NCI-H146 treated with DMSO at 0.1 percent for 48 hours (cell line): ENCODE results near the gene PARL.

Experiments used
- DNase-seq: peaks from one replicate; lab custom pipeline; 2025; ENCODE audit not compliant: unreplicated experiment; lab: John Stamatoyannopoulos, UW

Gene PARL, protein sequence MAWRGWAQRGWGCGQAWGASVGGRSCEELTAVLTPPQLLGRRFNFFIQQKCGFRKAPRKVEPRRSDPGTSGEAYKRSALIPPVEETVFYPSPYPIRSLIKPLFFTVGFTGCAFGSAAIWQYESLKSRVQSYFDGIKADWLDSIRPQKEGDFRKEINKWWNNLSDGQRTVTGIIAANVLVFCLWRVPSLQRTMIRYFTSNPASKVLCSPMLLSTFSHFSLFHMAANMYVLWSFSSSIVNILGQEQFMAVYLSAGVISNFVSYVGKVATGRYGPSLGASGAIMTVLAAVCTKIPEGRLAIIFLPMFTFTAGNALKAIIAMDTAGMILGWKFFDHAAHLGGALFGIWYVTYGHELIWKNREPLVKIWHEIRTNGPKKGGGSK

DNA sequence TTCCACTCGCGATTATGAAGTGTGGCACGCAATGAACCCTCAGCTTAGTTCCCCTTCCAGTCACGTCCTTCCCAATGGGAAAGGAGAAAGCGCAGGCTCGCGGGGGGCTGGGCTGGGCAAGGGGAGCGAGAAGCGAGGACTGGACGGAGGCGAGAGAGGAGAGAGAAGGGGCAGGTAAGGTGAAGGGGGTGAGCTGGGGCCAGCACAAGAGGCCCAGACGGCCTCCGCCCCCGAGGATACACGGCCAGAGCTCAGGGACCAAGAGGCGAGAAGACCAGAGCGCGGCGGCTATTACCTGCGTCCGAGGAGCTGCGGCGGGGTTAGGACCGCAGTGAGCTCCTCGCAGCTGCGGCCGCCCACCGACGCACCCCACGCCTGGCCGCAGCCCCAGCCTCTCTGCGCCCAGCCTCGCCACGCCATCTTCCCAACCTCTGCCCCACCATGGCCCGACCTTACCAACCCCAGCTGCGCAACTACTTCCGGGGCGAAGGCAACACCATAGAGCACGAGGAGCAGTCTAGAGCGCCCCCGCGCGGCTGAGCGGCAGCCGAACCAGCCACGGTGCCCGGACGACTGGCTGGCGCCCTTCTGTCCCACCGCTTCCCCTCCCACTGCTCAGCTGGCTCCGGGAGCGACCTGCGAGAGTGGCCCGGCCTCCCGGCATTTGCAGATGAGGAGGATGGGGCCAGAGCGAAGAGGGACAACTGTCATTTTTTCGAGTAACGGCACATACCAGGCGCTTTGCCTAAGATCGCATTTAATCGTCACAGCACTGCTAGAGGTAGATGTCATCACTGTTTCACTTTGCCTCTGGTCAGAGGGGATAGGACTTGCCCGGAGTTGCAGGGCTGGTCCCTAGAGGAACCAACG, at the start of gene PARL:
Gene PARL (minus strand): TSS at position 454 of the 870 bp plus-strand sequence. CDS start 34 bp downstream, at position 420.
- peak; percentile 97 for DNase-seq

DNA sequence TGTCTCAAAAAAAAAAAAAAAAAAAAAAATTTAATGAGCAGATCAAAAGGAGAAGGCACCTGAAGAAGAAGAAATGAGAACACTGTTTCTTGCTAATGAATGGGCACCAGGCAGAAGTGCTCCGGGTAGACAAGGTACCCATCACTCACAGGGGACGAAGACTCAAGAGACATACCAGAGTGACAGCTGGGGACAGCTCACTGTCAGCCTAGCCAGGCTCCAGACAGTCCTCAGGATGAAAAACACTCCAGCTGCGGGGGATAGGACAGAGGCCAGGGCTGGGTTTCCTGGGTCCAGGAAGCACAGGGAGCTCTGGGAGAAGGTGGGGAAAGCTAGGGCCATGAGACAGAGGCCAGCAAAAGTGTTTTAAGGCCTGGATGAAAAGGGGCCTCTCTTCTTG, 48.5 kb upstream of the PARL start:
- no peak for DNase-seq

DNA sequence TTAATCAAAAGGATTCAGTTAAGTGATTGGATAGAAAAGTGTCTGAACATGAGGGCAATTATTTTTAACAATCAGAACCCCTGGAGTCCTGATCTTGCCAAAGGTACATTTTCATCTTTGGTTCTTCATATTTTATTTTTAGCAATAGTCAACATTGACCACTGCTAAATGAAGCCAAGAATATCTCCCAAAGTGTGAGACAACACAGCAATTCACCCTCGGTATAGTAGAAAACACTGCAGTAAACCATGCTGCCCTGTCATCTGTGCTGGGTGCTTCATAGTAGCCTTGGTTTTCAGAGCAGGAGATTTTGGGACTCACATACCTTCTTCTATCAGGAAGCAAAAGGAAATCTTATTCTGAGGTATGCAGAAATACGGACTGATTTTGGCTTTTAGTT, 47.2 kb upstream of the PARL start:
- DNase-seq = no peak

DNA sequence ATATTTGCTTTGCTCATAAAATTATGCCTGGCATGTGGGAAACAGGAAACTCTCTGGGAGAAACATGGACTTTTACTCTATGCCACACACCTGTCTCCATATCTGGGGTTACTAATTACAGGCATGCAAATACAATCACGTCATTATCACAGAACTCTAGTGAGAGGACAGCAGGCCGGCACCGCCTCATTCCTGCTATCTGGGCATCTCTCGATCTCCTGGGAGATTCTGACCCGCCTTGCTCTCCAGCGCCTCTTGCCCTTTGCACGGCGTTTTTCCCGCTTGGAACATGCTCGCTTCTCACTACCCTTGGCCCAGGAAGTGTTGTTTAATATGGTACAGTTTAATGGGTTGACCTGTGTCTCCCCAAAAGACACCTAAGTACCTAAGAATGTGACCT, 45.4 kb upstream of the PARL start:
- DNase-seq = peak; percentile 75

DNA sequence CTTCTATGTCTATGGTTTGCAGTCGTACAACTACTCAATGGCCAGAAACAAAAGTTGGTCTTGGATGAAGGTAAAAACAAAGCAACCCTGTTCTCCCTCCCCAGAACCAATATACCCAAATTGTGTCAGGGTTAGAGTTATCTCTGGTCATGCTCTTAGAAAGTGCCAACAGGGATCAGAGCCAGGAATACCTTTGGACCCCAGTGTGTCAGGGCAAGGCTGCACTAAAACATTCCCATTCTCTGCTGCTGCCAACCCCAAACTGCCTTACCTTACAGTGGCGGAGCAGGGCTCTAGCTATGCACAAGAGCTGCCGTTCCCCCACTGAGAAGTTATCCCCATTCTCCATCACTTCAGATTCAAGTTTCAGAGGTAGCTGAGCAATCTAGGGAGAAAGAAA, 42.4 kb upstream of the PARL start:
- no peak for DNase-seq

DNA sequence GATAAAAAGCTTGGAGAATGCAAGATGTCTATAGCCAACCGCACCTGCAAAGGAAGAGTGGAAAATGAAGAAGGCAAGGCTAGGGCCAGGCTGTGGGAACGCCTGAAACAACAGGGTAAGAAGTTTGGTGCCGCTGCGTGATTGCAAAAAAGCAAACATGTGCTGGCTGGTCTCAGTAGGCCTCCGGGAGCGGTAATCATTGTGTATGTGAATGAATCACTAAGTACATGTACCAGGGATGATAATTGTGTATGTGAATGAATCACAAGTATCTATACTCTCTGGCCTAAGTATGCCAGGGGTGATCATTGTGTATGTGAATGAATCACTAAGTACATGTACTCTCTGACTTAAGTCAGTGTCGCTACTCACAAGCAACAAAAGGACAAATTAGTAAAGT, 40.3 kb upstream of the PARL start:
- DNase-seq = no peak

DNA sequence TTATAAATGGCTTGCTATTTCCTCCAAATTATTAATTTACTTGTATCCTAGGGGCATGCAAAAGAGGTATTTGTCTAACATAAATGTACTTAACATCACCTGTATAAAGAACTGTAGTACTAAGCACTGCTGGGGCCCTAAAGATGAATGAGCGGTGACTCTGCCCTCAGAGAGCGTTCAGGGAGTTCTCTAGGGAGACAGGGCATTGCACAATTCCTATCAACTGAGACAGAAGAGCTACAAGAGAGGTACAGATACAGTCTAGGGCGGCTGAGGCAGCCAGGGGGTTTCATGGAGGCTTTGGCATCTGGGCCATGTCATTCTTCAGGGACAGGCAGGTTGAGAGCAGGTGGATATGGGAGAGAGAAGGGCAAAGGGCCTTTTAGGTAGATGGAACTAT, 39.9 kb upstream of the PARL start:
- DNase-seq = no peak

DNA sequence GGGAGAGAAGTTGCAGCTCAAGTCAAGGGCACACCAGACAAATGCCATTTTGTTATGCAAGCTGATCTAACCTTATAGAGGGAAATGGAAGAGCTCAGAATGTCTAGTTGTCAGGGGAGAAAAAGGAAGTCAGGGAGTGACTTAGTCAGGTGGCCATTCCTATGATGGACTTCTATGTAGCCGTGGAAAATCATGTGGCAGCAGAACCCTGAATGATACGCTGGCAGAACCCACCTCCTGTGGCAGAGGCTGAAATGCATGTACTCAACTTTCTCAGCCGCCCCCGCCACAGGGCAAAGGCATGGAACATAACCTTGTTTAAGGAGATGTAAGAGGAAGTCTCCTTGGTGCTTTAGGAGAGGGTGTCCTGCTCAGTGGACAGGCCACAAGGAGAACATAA, 37.7 kb upstream of the PARL start:
- DNase-seq = no peak

DNA sequence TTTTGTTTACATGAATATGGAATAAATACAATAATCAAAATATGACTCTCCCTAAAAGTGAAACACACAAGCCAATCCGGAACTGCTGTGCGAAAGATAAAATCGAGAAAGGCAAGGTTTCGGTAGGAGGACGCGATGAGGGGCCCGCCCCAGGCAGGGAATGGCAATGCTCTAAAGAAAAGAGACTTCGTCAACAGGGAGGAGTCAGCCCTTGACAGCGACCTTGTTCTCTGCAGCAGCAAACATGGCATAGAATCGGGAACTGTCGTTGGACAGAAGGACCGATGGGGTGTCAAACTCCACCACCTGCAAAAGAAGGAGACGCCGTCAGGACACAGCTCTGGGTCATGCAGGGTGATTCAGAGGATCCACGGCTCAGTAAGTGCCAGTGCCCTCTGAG, 36.4 kb upstream of the PARL start:
- DNase-seq = no peak

DNA sequence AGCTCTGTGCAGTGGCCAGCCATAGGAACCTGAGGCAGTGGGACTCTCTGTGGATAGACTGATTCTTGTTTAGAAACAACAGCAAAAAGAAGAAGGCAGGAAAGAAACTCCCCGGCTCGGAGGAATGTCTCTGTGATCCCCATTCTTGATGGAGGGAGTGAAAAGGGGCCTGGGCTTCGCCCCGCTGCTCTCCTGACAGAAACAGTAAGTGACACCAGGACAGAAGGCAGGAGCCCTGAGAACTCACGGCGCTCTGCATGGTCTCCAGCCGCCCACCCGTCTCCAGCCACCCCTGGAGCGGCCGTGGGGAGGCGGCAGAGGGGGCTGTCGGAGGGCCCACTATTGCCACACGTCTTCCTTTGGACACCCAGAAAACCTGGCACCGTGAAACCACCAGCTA, 35.7 kb upstream of the PARL start:
- no peak for DNase-seq

DNA sequence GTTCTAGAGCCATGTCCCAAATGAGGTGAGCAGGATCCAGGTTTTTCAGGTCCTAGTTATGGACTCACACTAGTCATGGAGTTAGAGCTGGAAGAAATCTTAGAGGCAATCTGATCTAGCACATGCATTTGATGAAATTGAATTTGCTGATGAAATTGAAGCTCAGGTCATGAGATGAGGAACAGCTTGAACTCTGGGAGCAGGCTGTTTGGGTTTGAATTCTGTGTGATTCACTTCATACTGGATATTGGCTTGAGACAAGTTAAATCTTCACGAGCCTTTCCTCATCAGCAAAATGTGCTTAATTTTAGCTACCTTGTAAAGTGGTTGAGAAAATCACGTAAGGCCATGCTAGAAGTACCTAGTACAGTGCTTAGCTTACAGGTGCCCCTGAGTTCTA, 33.5 kb upstream of the PARL start:
- DNase-seq = no peak

DNA sequence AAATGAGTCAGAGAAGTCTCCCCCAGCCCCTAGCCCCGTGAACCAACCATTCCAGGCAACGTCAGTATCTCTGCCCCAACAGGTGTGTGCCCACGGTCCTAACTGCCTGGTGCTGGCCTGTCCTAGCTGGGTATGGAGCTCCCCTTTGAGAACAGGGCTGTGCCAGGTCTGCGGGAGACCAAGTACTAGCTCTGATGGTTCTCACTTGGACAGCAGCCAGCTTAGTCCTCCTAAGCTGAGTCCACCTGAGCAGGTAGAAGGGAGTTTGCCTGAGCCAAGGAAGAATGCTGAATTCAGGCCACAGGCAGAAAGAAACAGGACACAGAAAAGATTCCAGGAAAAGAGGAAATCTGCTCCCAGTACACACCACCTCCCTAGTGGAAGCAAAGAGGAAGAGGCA, 33.1 kb upstream of the PARL start:
- no peak for DNase-seq

DNA sequence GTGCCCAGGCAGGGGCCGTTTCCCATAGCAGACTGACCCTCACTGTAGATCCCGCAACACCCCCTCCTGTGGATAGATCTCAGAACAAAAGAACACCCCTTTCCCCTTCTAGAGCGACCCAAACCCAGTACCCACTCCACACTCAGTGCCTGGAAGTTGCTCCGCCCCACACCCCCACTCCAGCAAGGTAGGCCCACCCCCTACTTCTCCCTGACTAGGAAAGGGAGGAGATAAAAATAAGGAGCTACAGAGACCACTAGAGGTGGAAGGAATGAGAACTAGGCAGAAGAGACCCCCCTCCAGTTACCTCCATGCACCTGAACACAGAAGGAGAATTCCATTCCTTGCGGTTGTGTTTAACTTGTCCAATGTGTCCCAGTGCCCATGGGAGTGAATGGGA, 30.2 kb upstream of the PARL start:
- no peak for DNase-seq

DNA sequence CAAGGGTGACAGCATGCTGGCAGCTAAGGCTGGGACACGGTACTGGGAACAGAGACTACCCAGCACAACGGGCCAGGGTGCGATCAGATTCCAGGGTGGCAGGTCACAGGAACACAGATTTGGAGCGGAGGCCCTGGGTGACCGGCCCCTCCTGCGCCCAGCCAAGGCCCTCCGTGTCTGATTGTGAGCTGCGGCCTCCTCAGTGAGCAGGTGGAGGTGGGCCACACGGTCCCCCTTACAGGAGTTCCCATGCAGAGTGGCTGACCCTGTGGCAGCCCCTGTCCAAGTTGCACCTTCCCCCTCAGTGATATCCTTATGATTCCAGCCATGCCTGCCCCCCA, 28.9 kb upstream of the PARL start:
- no peak for DNase-seq

DNA sequence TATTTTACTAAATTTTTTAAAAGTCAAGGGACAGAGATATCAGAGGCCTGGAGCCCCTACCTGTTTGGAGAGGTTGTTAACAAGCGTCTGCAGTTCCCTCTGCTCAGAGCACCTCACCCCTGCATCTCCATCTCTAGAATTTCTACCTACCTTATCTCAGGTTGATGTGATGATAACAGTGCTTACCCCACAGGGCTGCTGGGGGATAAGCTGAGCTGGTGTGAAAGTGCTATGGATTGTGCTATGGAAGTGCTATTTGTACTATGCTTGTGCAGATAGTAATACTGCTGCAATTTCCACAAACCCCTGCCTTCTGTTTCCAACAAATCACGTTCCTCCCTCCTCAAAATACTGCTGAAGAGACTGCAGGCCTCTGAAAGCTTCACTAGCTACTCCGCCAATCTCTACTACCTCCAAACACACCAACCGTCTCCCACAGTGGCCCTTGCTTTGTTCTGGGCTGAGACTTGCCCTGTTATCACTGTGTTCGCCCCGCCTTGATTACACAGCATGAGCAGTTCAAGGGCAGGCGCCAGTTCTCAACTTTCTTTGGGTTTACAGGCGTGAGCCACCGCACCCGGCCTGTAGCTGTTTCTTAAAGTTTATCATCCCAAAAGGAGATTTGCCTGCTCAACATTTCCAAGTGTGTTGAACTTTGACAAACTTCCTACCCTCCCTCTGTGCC, 28.4 kb upstream of the PARL start:
- DNase-seq = no peak

DNA sequence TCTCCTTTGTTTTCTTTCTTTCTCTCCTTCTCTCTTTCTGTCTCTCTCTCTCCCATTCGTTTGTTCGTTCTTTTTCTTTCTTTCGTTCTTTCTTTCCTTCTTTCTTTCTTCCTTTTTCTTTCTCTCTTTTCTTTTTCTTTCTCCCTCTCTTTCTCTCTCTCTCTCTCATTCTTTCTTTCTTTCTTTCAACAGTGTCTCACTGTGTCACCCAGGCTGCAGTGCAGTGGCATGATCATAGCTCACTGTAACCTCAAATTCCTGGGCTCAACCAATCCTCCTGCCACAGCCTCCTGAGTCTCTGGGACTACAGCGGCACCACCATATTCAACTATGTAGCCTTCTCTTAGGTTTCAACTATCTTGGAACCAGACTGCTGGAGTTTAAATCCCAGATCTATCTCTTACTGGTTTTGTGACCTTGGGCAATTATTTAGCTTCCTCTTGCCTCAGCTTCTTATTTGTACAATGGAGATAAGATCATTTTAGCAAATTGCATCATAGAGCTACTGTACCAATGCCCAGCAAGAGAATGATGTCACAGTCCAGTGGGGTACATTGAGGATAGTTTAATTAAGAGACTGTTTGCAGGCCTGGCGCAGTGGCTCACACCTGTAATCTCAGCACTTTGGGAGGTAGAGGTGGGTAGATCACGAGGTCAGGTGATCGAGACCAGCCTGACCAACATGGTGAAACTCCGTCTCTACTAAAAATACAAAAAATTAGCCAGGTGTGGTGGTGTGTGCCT, 27.3 kb upstream of the PARL start:
- DNase-seq = no peak

DNA sequence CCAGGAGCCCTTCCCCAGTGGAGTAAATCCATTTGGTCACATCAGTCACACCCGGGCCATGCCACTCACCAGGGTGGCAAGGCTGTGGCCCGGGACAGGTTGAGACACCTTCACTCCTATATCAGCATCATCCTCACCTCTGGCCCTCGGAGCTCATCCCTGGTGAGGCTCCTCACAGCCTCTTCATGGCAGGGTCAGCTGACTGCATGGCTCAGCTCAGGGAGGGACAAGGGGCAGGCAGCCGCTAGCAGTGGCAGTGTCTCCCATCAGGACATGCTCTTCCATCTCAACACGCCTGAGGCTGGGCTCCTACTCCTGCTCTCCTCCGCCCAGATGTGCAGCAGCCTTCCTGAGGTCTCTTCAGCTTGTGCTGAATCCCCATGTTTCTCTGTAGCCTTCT, 26.4 kb upstream of the PARL start:
- DNase-seq = no peak

DNA sequence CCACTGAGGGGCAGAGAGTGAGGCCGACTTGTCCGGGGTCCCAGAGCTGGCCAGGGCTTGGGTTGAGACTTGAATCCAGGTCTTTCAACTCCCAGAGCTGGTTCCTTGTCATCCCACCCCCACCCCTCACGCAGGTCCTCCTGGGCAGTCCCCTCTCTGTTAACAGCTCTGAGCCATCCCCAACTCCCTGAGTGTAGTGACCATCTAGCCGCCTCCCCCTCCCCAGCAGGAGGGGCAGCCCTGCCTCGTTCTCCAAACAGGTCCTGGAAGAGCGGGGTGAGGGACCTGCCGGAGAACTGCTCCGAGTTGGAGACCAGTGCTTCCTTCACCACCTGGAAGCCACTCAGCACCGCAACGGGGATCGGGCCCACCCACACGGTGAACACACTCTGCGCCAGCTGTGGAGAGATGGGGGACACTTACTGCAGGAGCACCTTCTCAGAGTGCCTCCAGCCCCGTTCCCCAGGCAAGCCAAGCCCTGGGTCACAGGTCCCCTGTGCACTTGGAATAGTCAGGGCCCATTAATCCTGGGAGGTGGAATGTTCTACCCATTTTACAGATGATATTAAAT, 24.4 kb upstream of the PARL start:
- no peak for DNase-seq

DNA sequence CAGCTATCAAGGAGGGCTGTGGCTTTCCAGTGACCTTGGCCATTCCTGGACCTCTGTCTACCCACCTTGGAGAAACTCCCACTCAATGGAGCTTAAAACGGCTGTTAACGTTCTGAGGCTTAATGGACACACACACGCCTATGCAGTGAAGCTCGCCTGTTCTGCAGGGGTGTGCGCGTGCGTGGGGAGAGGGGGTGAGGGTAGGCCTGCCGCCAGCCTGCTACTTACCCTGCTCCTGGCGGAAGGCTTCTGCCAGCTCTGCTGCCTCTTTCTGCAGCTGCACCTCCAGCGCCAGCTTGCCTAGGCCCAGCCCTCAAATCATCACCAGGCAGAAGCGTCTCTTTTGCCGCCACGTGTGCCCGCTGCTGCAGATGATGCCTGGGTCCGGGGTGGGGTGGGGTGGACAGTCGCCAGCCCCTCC, 23.2 kb upstream of the PARL start:
- DNase-seq = no peak

DNA sequence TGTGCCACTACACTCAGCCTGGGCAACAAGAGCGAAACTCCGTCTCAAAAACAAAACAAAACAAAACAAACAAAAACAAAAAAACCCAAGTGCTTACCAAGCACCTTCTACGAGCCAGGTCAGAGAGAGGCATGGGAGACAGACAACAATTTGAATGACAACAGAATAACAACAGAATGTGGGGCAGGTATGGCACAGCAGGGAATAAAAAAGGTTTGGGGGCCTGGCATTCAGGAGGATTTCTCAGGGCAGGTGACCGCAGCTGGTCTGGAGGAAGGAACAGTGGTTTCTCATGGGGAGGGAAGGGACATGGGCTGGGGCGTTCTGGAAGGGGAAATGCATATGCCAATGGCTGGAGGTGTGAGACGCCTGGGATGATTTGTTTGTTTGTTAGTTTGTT, 22.5 kb upstream of the PARL start:
- DNase-seq = no peak
